Epithelial cell of proximal tubule (primary cell): ENCODE results near the gene MZF1. TPM values are rescaled to one million over a fixed set of nuclear protein-coding genes. Genes with fewer than 3 reads are reported as not detected.
A peak's percentile ranks its signal among the peaks of the same experiment; 100 is the strongest.

Experiments
- DNase-seq: peaks from one replicate; pipeline ENCODE4 v3.0.0-alpha.2; 2011; ENCODE audit warnings: low read depth
- H3K4me3 ChIP-seq: 2 replicates; pipeline ENCODE4 v1.5.1; 2011; ENCODE audit warnings: low read depth, mild to moderate bottlenecking, low read length
- total RNA-seq: library from RNA; depleted of rRNA; stranded (reverse); fragments of >200 nt; gene quantifications from 2 replicates; pipeline ENCODE4 v1.2.3, GENCODE V29; 2015
- TF ChIP-seq, protein P1 (sequence below): conservative IDR thresholded peaks from 2 replicates; pipeline ENCODE4 v1.5.1; 2012; ENCODE audit warnings: low read depth, mild to moderate bottlenecking, low read length

The MZF1 gene
- total RNA-seq, 1 donor from 2014 or later = 12.7 TPM

DNA sequence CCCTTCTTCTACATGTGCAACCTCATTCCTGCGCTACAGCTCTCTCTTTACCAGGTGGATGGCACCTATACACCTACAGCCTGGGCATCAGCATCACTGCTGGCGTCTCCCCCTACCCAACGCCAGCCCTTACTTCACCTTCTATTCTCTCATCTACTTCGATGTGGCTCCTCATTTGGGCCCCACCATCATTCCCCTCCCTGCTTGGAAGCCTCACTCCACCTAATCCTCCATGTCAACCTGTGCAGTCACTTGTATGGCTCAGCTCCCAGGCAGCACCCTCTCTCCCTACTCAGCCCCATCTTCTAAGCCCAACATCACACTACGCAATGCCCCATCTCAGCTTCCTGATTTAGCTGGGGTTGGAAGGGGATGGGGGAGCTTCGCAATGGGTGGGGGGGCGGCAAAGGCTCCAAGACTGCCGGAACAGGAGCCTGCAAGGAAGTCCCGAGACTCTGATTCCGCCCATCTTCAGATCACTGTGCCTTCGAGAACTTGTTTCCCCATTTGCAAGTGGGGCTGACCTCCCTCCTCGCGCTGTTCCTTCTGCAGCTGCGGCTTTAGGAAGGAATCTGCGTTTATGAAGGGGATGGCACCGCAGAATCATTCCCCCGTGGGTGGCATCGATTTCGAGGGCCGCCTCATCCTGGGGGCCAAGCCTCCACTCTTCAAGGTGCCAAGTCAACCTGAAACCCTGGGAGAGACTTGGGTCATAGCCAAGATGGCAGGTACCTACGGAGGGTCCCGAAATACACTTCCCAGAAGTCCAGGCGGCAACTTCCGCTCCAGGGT, 913 bp downstream of the MZF1 start:
- no peak for DNase-seq
- TF ChIP-seq, protein P1, sequence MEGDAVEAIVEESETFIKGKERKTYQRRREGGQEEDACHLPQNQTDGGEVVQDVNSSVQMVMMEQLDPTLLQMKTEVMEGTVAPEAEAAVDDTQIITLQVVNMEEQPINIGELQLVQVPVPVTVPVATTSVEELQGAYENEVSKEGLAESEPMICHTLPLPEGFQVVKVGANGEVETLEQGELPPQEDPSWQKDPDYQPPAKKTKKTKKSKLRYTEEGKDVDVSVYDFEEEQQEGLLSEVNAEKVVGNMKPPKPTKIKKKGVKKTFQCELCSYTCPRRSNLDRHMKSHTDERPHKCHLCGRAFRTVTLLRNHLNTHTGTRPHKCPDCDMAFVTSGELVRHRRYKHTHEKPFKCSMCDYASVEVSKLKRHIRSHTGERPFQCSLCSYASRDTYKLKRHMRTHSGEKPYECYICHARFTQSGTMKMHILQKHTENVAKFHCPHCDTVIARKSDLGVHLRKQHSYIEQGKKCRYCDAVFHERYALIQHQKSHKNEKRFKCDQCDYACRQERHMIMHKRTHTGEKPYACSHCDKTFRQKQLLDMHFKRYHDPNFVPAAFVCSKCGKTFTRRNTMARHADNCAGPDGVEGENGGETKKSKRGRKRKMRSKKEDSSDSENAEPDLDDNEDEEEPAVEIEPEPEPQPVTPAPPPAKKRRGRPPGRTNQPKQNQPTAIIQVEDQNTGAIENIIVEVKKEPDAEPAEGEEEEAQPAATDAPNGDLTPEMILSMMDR = no peak
- peak overlapping the region; percentile 65 for H3K4me3 ChIP-seq

DNA sequence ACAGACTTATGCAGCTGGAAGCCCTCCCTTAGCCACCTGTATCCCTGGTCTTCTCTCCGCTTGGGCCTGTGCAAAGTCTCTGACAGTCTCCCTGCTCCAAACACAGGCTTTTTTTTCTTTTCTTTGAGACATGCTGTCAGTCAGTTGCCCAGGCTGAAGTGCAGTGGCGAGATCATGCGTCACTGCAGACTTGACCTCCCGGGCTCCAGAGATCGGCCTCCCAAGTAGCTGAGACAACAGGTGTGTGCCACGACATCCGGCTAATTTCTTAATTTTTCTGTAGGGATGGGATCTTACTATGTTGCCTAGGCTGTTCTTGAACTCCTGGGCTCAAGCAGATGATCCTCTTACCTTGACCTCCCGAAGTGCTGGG, 1.6 kb downstream of the MZF1 start:
- H3K4me3 ChIP-seq = no peak overlapping the region
- no peak for DNase-seq
- TF ChIP-seq, protein P1 = no peak

DNA sequence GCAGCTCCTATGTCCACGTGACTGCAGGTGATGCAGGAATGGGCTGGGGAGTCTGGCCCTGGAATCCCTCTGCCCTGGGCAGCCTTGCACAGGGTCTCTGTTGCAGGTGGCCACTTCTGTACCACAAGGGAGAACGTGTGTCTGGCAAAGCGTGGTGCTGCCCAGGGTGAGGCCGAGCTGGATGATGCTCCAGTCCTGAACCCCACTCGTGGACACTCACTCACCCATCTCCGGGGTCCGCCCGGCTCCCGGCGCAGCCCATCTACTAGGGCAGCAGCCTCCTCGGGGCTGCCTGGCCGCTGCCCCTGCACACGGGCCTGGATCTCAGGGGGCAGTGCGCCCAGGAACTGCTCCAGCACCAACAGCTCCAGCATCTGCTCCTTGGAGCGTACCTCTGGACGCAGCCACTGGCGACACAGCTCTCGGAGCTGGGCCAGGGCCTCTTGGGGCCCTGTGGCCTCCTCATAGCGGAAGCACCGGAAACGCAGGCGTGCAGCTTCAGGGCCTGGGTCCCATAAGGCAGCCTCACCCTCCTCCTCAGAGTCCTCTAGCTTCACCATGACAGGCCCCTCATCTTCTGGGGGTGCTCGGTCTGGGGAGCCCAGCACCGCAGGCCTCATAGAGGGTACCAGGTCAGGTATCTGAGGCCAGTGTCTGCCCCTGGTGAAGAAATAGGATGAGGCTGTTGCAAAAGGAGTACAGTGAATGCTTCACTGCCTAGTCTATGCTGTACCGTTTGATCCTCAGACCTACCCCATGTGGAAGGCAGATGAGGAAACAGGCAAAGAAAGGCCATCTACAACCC, 2.2 kb downstream of the MZF1 start:
- no peak for DNase-seq
- TF ChIP-seq, protein P1 = no peak
- no peak overlapping the region for H3K4me3 ChIP-seq

DNA sequence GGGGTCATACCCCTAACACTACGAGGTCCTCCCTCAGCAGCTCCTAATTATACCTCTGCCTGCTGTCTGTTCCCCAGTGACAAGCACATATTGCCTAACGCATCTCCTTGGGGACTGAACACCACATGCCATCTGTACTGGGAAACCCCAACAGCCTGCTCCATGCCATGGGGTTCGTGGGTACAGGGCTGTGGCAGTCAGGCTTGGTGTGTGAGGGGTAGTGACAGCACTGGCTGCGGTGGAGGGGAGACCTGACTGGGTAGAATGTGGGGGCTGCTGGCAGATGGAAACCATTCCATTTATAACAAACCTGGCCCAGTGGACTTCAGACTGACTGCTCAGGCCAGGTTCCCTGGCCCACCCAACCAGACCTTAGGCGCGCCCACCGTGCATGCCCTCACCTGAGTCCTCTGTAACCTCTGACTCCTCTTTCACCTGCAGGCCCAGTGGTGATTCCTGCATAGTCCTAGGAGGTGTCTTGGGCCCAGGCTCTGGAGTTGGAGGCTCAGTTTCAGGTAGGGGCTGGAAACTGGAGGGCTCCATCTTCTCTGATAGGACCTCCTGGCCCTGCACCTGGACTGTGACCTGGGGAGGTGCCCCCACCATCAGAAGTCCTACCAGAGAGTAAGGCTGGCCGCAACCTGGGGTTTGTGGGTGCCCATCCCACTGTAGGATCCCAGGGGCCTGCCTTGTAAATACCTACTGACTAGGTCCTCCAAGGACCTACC, 3.0 kb downstream of the MZF1 start:
- TF ChIP-seq, protein P1 = no peak
- no peak for DNase-seq
- no peak overlapping the region for H3K4me3 ChIP-seq

DNA sequence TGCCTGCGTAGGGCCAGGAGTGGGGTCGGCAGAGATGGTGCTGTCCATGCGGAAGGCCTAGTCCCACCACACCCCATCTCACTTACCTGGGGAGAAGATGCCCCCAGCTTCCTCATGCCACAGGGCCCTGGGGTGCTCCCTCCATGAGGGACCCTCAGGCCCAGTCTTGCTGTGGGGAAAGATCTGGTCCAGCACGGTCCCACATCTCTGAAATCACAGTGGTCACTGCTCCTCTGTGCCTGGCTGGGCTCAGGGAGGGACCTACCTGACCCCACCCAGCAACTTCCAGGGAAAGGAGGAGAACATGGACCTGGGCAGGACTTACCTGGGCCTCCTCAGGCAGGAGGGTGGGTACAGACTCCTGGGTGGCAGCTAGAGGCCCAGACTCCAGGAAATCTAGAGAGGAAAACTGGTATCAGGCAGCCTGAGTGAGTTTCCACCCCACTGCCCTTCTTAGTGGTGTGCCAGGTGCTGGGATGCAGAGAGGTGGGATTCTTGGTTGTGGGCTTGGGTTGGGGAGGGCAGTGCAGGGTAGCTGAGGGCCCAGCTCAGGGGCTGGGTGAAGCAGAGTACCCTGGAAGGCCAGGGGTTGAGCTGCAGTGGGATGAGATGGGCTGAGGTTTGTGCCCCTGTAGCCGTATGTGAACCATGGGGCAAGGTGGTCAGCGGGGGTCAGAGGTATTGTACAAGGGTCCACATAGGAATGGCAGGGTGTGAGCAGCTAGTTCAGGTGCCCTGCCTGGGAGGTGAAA, 3.8 kb downstream of the MZF1 start:
- H3K4me3 ChIP-seq = no peak overlapping the region
- TF ChIP-seq, protein P1 = no peak
- DNase-seq = no peak

DNA sequence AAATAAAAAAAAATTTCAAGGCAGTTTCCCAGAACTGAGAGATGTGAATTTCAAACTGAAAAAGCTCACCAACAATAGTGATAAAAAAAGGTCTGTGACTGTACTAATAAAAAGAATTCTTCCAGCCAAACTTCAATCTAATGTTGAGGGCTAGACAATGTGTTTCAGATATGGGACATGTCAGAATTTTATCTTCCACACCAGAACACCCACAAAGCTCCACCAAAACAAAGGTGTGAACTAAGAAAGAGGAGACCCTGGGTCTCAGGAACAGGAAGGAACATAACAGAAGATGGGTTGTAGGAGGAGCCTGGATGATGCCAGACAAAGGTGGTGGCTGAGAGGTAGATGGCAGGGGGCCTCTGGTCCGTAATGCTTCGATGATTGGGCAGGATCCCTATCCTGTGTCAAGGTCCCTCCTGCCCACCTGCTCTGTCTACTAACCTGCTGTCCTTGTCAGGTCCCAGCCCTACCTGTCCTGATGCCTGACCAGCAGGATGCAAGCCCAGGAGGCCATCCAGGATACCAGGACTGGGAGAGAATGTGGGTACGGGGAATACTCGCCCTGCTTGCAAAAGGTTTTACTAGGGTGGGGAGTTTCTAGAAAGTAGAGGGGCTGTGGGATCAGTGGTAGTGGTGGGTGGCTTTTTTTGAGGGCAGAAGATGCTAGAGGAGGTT, 4.5 kb downstream of the MZF1 start:
- no peak overlapping the region for H3K4me3 ChIP-seq
- TF ChIP-seq, protein P1 = no peak
- no peak for DNase-seq
